Erythroblast (primary cell): Measurements from ENCODE around the gene OR12D1.

ENCODE experiments used
- GATA1 ChIP-seq: IDR thresholded peaks from 2 replicates; pipeline ENCODE4 v1.6.1; 2011; ENCODE audit warnings: low read depth, mild to moderate bottlenecking, control low read depth, low read length, moderate library complexity
- POLR2A ChIP-seq: IDR thresholded peaks from 2 replicates; pipeline ENCODE4 v1.6.1; 2011; ENCODE audit warnings: mild to moderate bottlenecking, low read length

DNA sequence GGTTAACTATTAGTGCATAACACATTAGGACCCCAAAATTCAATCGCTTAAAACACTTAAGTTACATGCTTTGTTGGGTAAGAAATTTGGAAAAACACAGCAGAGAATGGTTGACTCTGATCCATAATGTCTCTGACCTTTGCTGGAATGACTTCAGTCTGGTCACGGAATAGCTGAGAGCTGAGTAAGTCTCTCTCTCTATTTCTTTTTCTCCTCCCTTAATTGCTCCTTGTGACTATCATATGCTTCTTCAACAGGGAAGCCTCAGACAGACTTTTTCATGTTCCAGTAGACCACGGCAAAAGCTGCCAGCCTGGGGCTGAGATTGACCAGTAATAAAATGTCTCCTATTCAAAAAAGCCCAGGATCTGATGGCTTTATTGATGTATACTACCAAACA lies 4.8 kb downstream of the OR12D1 start:
- TF ChIP-seq POLR2A (no peak), GATA1 (no peak)
